ENCODE measurements around the gene CLCF1. TPM values are rescaled to one million over a fixed set of nuclear protein-coding genes. Genes with fewer than 3 reads are reported as not detected.

The CLCF1 gene
- total and polyA plus RNA-seq, 10 of the 15 experiments (the other 5 are each of a cell fraction or from before 2014, with no cell fraction given): 0.16 to 2.1 (median 0.63) TPM; not detected in 1

DNA sequence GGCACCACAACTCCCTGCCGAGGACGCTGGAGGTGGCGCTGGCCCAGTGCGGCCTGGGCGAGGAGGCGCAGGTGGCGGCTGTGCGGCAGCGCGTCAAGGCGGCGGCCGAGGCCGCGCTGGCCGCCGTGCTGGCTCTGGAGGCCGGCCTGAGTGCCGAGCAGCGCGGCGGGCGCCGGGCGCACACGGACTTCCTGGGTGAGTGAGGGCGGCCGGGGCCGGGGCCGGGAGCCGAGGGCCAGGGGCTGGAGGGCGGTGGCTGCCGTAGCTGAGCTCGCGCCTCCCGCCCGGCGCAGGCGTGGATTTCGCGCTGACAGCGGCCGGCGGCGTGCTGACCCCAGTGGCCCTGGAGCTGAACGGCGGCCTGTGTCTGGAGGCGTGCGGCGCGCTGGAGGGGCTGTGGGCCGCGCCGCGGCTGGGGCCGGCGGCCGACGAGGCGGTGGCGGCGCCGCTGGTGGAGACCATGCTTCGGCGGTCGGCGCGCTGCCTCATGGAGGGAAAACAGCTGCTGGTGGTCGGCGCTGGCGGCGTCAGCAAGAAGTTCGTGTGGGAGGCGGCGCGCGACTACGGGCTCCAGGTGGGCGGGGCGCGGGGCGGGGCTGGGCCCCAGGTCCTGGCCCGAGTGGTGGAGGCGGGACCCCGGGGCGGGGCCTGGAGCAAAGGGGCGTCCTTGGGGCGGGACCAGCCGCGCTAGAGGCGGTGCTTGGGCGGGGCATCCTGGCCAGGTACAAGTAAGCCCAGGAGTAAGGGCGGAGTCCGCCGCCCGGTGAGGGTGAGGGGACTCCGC is 47.4 kb upstream of the CLCF1 start (continued):
- TF ChIP-seq NKRF (conservative IDR thresholded peaks at IDR 0.05) (peak; percentile 88), PML (IDR thresholded peaks at IDR 0.05; ENCODE audit: low read length) (no peak), EZH2 (IDR thresholded peaks at IDR 0.05; ENCODE audit: borderline replicate concordance, control insufficient read depth, low read depth, low read length) (no peak), YBX1 (IDR thresholded peaks at IDR 0.05) (no peak), ATF7 (IDR thresholded peaks at IDR 0.05; ENCODE audit: low read depth) (no peak), NFXL1 (IDR thresholded peaks at IDR 0.05; ENCODE audit: borderline replicate concordance) (0 out of 2 replicates have a peak, but pooled peaks have one; percentile 70), ZNF24 (IDR thresholded peaks at IDR 0.05) (0 out of 2 replicates have a peak, but pooled peaks have one; percentile 41), RBBP5 (conservative IDR thresholded peaks at IDR 0.05) (no peak), FOS (IDR thresholded peaks at IDR 0.05; ENCODE audit: borderline replicate concordance, extremely low read depth, insufficient read length) (no peak), CHD4 (IDR thresholded peaks at IDR 0.05) (no peak), SMARCA5 (IDR thresholded peaks at IDR 0.05) (peak; percentile 88; the same call in 1 of the 2 replicates), MYB (IDR thresholded peaks at IDR 0.05; ENCODE audit: borderline replicate concordance, low read depth, low read length) (no peak), ZNF622 (IDR thresholded peaks at IDR 0.05) (no peak), POLR2A (IDR thresholded peaks at IDR 0.05; ENCODE audit: low read depth, low read length) (peak; percentile 77), BRCA1 (IDR thresholded peaks at IDR 0.05; ENCODE audit: low read depth, low read length) (no peak), SRF (IDR thresholded peaks at IDR 0.05; ENCODE audit: low read depth in 2 of 2, low read length in 2 of 2) (no peak), SREBF1 (IDR thresholded peaks at IDR 0.05; ENCODE audit: low read length) (no peak), BCL11A (IDR thresholded peaks at IDR 0.05; ENCODE audit: low read depth, low read length) (no peak), FOXM1 (IDR thresholded peaks at IDR 0.05; ENCODE audit: low read depth, low read length) (no peak), SP1 (IDR thresholded peaks at IDR 0.05; ENCODE audit: low read depth, low read length) (peak; percentile 15), SREBF2 (IDR thresholded peaks at IDR 0.05; ENCODE audit: low read length) (no peak), ZNF274 (IDR thresholded peaks at IDR 0.05; ENCODE audit: insufficient read depth, insufficient read length) (no peak), LARP7 (IDR thresholded peaks at IDR 0.05) (peak; percentile 94)
- TF ChIP-seq, protein P1, sequence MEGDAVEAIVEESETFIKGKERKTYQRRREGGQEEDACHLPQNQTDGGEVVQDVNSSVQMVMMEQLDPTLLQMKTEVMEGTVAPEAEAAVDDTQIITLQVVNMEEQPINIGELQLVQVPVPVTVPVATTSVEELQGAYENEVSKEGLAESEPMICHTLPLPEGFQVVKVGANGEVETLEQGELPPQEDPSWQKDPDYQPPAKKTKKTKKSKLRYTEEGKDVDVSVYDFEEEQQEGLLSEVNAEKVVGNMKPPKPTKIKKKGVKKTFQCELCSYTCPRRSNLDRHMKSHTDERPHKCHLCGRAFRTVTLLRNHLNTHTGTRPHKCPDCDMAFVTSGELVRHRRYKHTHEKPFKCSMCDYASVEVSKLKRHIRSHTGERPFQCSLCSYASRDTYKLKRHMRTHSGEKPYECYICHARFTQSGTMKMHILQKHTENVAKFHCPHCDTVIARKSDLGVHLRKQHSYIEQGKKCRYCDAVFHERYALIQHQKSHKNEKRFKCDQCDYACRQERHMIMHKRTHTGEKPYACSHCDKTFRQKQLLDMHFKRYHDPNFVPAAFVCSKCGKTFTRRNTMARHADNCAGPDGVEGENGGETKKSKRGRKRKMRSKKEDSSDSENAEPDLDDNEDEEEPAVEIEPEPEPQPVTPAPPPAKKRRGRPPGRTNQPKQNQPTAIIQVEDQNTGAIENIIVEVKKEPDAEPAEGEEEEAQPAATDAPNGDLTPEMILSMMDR (IDR thresholded peaks at IDR 0.05 in 2 of 3, conservative IDR thresholded peaks at IDR 0.05 in 1 of 3; ENCODE audit: control insufficient read depth in 2 of 3, extremely low read depth in 1 of 3, insufficient read depth in 1 of 3, low read depth in 3 of 3, low read length in 3 of 3): no peak
- TF ChIP-seq, protein P2, sequence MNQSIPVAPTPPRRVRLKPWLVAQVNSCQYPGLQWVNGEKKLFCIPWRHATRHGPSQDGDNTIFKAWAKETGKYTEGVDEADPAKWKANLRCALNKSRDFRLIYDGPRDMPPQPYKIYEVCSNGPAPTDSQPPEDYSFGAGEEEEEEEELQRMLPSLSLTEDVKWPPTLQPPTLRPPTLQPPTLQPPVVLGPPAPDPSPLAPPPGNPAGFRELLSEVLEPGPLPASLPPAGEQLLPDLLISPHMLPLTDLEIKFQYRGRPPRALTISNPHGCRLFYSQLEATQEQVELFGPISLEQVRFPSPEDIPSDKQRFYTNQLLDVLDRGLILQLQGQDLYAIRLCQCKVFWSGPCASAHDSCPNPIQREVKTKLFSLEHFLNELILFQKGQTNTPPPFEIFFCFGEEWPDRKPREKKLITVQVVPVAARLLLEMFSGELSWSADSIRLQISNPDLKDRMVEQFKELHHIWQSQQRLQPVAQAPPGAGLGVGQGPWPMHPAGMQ (IDR thresholded peaks at IDR 0.05; ENCODE audit: borderline replicate concordance): no peak
- TF ChIP-seq, protein P3, sequence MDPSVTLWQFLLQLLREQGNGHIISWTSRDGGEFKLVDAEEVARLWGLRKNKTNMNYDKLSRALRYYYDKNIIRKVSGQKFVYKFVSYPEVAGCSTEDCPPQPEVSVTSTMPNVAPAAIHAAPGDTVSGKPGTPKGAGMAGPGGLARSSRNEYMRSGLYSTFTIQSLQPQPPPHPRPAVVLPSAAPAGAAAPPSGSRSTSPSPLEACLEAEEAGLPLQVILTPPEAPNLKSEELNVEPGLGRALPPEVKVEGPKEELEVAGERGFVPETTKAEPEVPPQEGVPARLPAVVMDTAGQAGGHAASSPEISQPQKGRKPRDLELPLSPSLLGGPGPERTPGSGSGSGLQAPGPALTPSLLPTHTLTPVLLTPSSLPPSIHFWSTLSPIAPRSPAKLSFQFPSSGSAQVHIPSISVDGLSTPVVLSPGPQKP (IDR thresholded peaks at IDR 0.05; ENCODE audit: low read depth, low read length): no peak
